ENCODE results near the gene SERPING1.
A peak's percentile ranks its signal among the peaks of the same experiment; 100 is the strongest.
"Not testable (repeated sequence)": the region's sequence is repeated elsewhere in the genome, so short reads cannot be mapped to it uniquely, and the experiment has no call there.

SERPING1 gene

GRCh38 chr11:57644748-57645688 is 47.5 kb downstream of the SERPING1 start:
- DNase-seq (ENCODE audit: low spot score in 2 of 2) (peak; percentile 74 to 76), ATAC-seq (replicated peaks; ENCODE audit: extremely low read depth, poor library complexity, severe bottlenecking) (peak; percentile 69)
- Mint-ChIP-seq H3K4me3 (no peak overlapping the region), H3K9me3 (no peaks in the 10 kb centered on the region), H3K27me3 (peaks cover 66% of the 10 kb centered on the region), H3K36me3 (ENCODE audit: insufficient read depth) (peaks cover 5% of the 10 kb centered on the region), H3K4me1 (peaks cover 25% of the 10 kb centered on the region), H3K27ac (ENCODE audit: low read depth) (no peak overlapping the region)

- H3K9me3 Mint-ChIP-seq: no peaks in the 10 kb centered on the region
- peaks cover 66% of the 10 kb centered on the region for H3K27me3 Mint-ChIP-seq
- H3K4me1 Mint-ChIP-seq: peaks cover 28% of the 10 kb centered on the region
- peaks cover 5% of the 10 kb centered on the region for H3K36me3 Mint-ChIP-seq (ENCODE audit: insufficient read depth)
- DNase-seq (ENCODE audit: low spot score in 2 of 2) (no peak), ATAC-seq (replicated peaks; ENCODE audit: extremely low read depth, poor library complexity, severe bottlenecking) (no peak)
- H3K4me3 Mint-ChIP-seq: no peak overlapping the region
- H3K27ac Mint-ChIP-seq (ENCODE audit: low read depth): no peak overlapping the region
Measured at GRCh38 chr11:57645689-57646085, 48.2 kb downstream of the SERPING1 start.

- DNase-seq (ENCODE audit: low spot score in 2 of 2): no peak
- no peak overlapping the region for H3K4me3 Mint-ChIP-seq
- no peaks in the 10 kb centered on the region for H3K9me3 Mint-ChIP-seq
- H3K27me3 Mint-ChIP-seq: peaks cover 66% of the 10 kb centered on the region
- H3K36me3 Mint-ChIP-seq (ENCODE audit: insufficient read depth): peaks cover 5% of the 10 kb centered on the region
- no peak overlapping the region for H3K27ac Mint-ChIP-seq (ENCODE audit: low read depth)
- ATAC-seq (replicated peaks; ENCODE audit: extremely low read depth, poor library complexity, severe bottlenecking): no peak
- H3K4me1 Mint-ChIP-seq: peaks cover 28% of the 10 kb centered on the region
Measured at GRCh38 chr11:57646194-57646798, 48.8 kb downstream of the SERPING1 start.

GRCh38 chr11:57646799-57647303 is 49.4 kb downstream of the SERPING1 start:
- DNase-seq (ENCODE audit: low spot score in 2 of 2) (no peak), ATAC-seq (replicated peaks; ENCODE audit: extremely low read depth, poor library complexity, severe bottlenecking) (no peak)
- Mint-ChIP-seq H3K4me3 (no peak overlapping the region), H3K27me3 (peaks cover 66% of the 10 kb centered on the region), H3K27ac (ENCODE audit: low read depth) (peak overlapping the region; percentile 51), H3K4me1 (peaks cover 28% of the 10 kb centered on the region), H3K36me3 (ENCODE audit: insufficient read depth) (peaks cover 5% of the 10 kb centered on the region), H3K9me3 (no peaks in the 10 kb centered on the region)

GRCh38 chr11:57647372-57647771 is 49.9 kb downstream of the SERPING1 start:
- H3K9me3 Mint-ChIP-seq: no peaks in the 10 kb centered on the region
- H3K27me3 Mint-ChIP-seq: peaks cover 66% of the 10 kb centered on the region
- H3K4me1 Mint-ChIP-seq: peaks cover 28% of the 10 kb centered on the region
- no peak for ATAC-seq (replicated peaks; ENCODE audit: extremely low read depth, poor library complexity, severe bottlenecking)
- no peak overlapping the region for H3K4me3 Mint-ChIP-seq
- no peak for DNase-seq (ENCODE audit: low spot score in 2 of 2)
- H3K27ac Mint-ChIP-seq (ENCODE audit: low read depth): peak overlapping the region; percentile 51
- H3K36me3 Mint-ChIP-seq (ENCODE audit: insufficient read depth): peaks cover 9% of the 10 kb centered on the region

GRCh38 chr11:57647960-57648800 is 50.7 kb downstream of the SERPING1 start:
- DNase-seq (ENCODE audit: low spot score in 2 of 2) (no peak), ATAC-seq (replicated peaks; ENCODE audit: extremely low read depth, poor library complexity, severe bottlenecking) (no peak)
- Mint-ChIP-seq H3K27me3 (peaks cover 60% of the 10 kb centered on the region), H3K36me3 (ENCODE audit: insufficient read depth) (peaks cover 13% of the 10 kb centered on the region), H3K9me3 (no peaks in the 10 kb centered on the region), H3K4me1 (peaks cover 32% of the 10 kb centered on the region), H3K4me3 (peak overlapping the region; percentile 83), H3K27ac (ENCODE audit: low read depth) (peak overlapping the region; percentile 89)

GRCh38 chr11:57648801-57649735 is 51.6 kb downstream of the SERPING1 start:
- Mint-ChIP-seq H3K27ac (ENCODE audit: low read depth) (peak overlapping the region; percentile 89), H3K4me1 (peaks cover 35% of the 10 kb centered on the region), H3K9me3 (no peaks in the 10 kb centered on the region), H3K36me3 (ENCODE audit: insufficient read depth) (peaks cover 13% of the 10 kb centered on the region), H3K4me3 (peak overlapping the region; percentile 83), H3K27me3 (peaks cover 51% of the 10 kb centered on the region)
- DNase-seq (ENCODE audit: low spot score in 2 of 2) (no peak), ATAC-seq (replicated peaks; ENCODE audit: extremely low read depth, poor library complexity, severe bottlenecking) (peak; percentile 9)

- Mint-ChIP-seq H3K36me3 (ENCODE audit: insufficient read depth) (peaks cover 13% of the 10 kb centered on the region), H3K4me3 (peak within 1 kb of the TSS; percentile 83), H3K9me3 (no peaks in the 10 kb centered on the region), H3K27ac (ENCODE audit: low read depth) (peak within 1 kb of the TSS; percentile 89), H3K27me3 (peaks cover 41% of the 10 kb centered on the region), H3K4me1 (peaks cover 35% of the 10 kb centered on the region)
- DNase-seq (ENCODE audit: low spot score in 2 of 2): peak; percentile 48 to 55
- ATAC-seq (replicated peaks; ENCODE audit: extremely low read depth, poor library complexity, severe bottlenecking): peak; percentile 89
Measured at GRCh38 chr11:57649826-57650738, 52.6 kb downstream of the SERPING1 start, which contains the start of gene YPEL4. Gene YPEL4 (minus strand): TSS chr11:57649912. CDS start chr11:57647107, 2,805 bp downstream.

- H3K4me1 Mint-ChIP-seq: peaks cover 35% of the 10 kb centered on the region
- H3K4me3 Mint-ChIP-seq: no peak overlapping the region
- peaks cover 36% of the 10 kb centered on the region for H3K27me3 Mint-ChIP-seq
- peaks cover 13% of the 10 kb centered on the region for H3K36me3 Mint-ChIP-seq (ENCODE audit: insufficient read depth)
- H3K9me3 Mint-ChIP-seq: no peaks in the 10 kb centered on the region
- DNase-seq (ENCODE audit: low spot score in 2 of 2): no peak
- H3K27ac Mint-ChIP-seq (ENCODE audit: low read depth): no peak overlapping the region
- no peak for ATAC-seq (replicated peaks; ENCODE audit: extremely low read depth, poor library complexity, severe bottlenecking)
Measured at GRCh38 chr11:57650739-57651090, 53.2 kb downstream of the SERPING1 start.

GRCh38 chr11:57651408-57651807 is 53.9 kb downstream of the SERPING1 start:
- H3K4me3 Mint-ChIP-seq: no peak overlapping the region
- no peak for ATAC-seq (replicated peaks; ENCODE audit: extremely low read depth, poor library complexity, severe bottlenecking)
- peaks cover 13% of the 10 kb centered on the region for H3K36me3 Mint-ChIP-seq (ENCODE audit: insufficient read depth)
- peak overlapping the region; percentile 52 for H3K27ac Mint-ChIP-seq (ENCODE audit: low read depth)
- H3K9me3 Mint-ChIP-seq: no peaks in the 10 kb centered on the region
- H3K27me3 Mint-ChIP-seq: peaks cover 29% of the 10 kb centered on the region
- peaks cover 33% of the 10 kb centered on the region for H3K4me1 Mint-ChIP-seq
- no peak for DNase-seq (ENCODE audit: low spot score in 2 of 2)

GRCh38 chr11:57652230-57652629 is 54.7 kb downstream of the SERPING1 start:
- peaks cover 14% of the 10 kb centered on the region for H3K36me3 Mint-ChIP-seq (ENCODE audit: insufficient read depth)
- peak overlapping the region; percentile 23 for H3K4me3 Mint-ChIP-seq
- not testable (repeated sequence) for H3K9me3 Mint-ChIP-seq; DNase-seq (ENCODE audit: low spot score in 2 of 2); ATAC-seq (replicated peaks; ENCODE audit: extremely low read depth, poor library complexity, severe bottlenecking)
- peaks cover 33% of the 10 kb centered on the region for H3K4me1 Mint-ChIP-seq
- peak overlapping the region; percentile 52 for H3K27ac Mint-ChIP-seq (ENCODE audit: low read depth)
- peaks cover 21% of the 10 kb centered on the region for H3K27me3 Mint-ChIP-seq
